ENCODE results near the gene YPEL1. TPM values are rescaled to one million over a fixed set of nuclear protein-coding genes. Genes with fewer than 3 reads are reported as not detected.

Gene YPEL1
- total and polyA plus RNA-seq, 10 of the 15 experiments (the other 5 are each of a cell fraction or from before 2014, with no cell fraction given), result 0.13 to 5.0 (median 1.6) TPM

DNA sequence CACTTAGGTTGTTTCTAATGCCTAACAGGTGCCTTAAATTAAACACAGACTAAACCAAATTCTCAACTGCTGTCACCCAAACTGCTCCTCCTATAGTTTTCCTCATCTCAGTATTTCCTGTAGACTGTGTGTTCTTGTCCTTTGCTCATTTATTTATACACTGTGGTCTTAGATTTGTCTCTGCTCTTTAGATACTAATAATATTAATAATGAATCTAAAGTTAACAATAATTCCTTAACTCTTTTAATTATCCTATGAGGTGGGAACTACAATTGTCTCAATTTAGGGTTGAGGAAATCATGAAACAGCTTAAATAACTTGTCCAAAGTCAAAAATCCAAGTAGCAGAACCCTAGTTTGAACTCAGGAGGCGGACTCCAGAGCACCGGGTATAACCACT is 43.9 kb upstream of the YPEL1 start:
- ChIA-PET POLR2A (no interaction called here), RAD21 (ENCODE audit: unreplicated experiment) (no interaction called here), SMC1A (ENCODE audit: uncharacterized antibody, unreplicated experiment) (interaction anchor here (0.6 to 2.0 kb wide), 12 partner anchors 9 to 1631 kb away, joined by 3 to 9 read pairs (median 4); no protein-coding TSS in a partner anchor), CTCF (interaction anchor here (0.8 to 1.5 kb wide), 3 partner anchors 16 to 66 kb away, joined by 3 to 4 read pairs (median 3); no protein-coding TSS in a partner anchor)
- no TSS peak for BruUV-seq (replicated peaks)
- Histone ChIP-seq H3K4me1 (ENCODE audit: control insufficient read depth, insufficient read depth, low read length) (no peaks in the 10 kb centered on the region), H3K79me2 (ENCODE audit: control insufficient read depth, insufficient read depth, low read length) (no peaks in the 10 kb centered on the region), H3K36me3 (ENCODE audit: control insufficient read depth in 2 of 2, insufficient read depth in 2 of 2, low read length in 1 of 2) (peaks cover 2 to 9% of the 10 kb centered on the region in 2 experiments; a peak in 3 of 4 replicates), H2AFZ (ENCODE audit: control insufficient read depth, low read depth, low read length) (no peak overlapping the region), H3K9me3 (replicated peaks; ENCODE audit: control insufficient read depth, insufficient read depth, low read length) (no peaks in the 10 kb centered on the region), H3K4me2 (ENCODE audit: control insufficient read depth, insufficient read depth) (no peak overlapping the region), H4K20me1 (ENCODE audit: control insufficient read depth, insufficient read depth) (no peaks in the 10 kb centered on the region), H3K9ac (ENCODE audit: control insufficient read depth, insufficient read depth, low read length) (no peak overlapping the region), H3K27me3 (replicated peaks in 1 of 2; ENCODE audit: control insufficient read depth in 2 of 2, insufficient read depth in 2 of 2, low read length in 1 of 2) (no peaks in the 10 kb centered on the region), H3K27ac (ENCODE audit: control insufficient read depth, insufficient read depth) (no peak overlapping the region), H3K4me3 (no peak overlapping the region)
- DNase-seq (ENCODE audit: low read depth, low spot score) (no peak), ATAC-seq (no peak), FAIRE-seq (no peak)
- in situ Hi-C loops (cut with MboI) (no loop called here), intact Hi-C loops (cut with micrococcal nuclease; ENCODE audit: unreplicated experiment) (loop anchor here (10.0 kb wide), 1 partner anchor 155 kb away; no protein-coding TSS in a partner anchor)
- WGBS (ENCODE audit: insufficient coverage, insufficient replicate concordance, low lambda C conversion rate, missing lambda C conversion rate), result 100% methylated on average over 2 of the region's 2 CpGs
- TF ChIP-seq SMAD5 (IDR thresholded peaks at IDR 0.05; ENCODE audit: low read depth), result no peak
- TF ChIP-seq BRCA1 (IDR thresholded peaks at IDR 0.05; ENCODE audit: low read depth, low read length), result no peak
- TF ChIP-seq ZZZ3 (IDR thresholded peaks at IDR 0.05; ENCODE audit: control insufficient read depth, insufficient read length, low read depth), result no peak
- TF ChIP-seq CBFB (IDR thresholded peaks at IDR 0.05; ENCODE audit: low read depth), result no peak
- TF ChIP-seq JUND (IDR thresholded peaks at IDR 0.05; ENCODE audit: low read depth, low read length), result no peak
- TF ChIP-seq MYB (IDR thresholded peaks at IDR 0.05; ENCODE audit: borderline replicate concordance, low read depth, low read length), result no peak
- TF ChIP-seq TCF3 (IDR thresholded peaks at IDR 0.05; ENCODE audit: borderline replicate concordance, insufficient read depth, low read depth, low read length), result no peak
- TF ChIP-seq, protein P1, sequence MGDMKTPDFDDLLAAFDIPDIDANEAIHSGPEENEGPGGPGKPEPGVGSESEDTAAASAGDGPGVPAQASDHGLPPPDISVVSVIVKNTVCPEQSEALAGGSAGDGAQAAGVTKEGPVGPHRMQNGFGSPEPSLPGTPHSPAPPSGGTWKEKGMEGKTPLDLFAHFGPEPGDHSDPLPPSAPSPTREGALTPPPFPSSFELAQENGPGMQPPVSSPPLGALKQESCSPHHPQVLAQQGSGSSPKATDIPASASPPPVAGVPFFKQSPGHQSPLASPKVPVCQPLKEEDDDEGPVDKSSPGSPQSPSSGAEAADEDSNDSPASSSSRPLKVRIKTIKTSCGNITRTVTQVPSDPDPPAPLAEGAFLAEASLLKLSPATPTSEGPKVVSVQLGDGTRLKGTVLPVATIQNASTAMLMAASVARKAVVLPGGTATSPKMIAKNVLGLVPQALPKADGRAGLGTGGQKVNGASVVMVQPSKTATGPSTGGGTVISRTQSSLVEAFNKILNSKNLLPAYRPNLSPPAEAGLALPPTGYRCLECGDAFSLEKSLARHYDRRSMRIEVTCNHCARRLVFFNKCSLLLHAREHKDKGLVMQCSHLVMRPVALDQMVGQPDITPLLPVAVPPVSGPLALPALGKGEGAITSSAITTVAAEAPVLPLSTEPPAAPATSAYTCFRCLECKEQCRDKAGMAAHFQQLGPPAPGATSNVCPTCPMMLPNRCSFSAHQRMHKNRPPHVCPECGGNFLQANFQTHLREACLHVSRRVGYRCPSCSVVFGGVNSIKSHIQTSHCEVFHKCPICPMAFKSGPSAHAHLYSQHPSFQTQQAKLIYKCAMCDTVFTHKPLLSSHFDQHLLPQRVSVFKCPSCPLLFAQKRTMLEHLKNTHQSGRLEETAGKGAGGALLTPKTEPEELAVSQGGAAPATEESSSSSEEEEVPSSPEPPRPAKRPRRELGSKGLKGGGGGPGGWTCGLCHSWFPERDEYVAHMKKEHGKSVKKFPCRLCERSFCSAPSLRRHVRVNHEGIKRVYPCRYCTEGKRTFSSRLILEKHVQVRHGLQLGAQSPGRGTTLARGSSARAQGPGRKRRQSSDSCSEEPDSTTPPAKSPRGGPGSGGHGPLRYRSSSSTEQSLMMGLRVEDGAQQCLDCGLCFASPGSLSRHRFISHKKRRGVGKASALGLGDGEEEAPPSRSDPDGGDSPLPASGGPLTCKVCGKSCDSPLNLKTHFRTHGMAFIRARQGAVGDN (IDR thresholded peaks at IDR 0.05), result no peak
- TF ChIP-seq, protein P2, sequence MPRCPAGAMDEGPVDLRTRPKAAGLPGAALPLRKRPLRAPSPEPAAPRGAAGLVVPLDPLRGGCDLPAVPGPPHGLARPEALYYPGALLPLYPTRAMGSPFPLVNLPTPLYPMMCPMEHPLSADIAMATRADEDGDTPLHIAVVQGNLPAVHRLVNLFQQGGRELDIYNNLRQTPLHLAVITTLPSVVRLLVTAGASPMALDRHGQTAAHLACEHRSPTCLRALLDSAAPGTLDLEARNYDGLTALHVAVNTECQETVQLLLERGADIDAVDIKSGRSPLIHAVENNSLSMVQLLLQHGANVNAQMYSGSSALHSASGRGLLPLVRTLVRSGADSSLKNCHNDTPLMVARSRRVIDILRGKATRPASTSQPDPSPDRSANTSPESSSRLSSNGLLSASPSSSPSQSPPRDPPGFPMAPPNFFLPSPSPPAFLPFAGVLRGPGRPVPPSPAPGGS (IDR thresholded peaks at IDR 0.05; ENCODE audit: borderline replicate concordance, insufficient read depth, low read depth, low read length, poor library complexity, severe bottlenecking), result no peak
- TF ChIP-seq, protein P3, sequence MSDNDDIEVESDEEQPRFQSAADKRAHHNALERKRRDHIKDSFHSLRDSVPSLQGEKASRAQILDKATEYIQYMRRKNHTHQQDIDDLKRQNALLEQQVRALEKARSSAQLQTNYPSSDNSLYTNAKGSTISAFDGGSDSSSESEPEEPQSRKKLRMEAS (IDR thresholded peaks at IDR 0.05; ENCODE audit: low read depth, low read length), result no peak
- no peak for TF ChIP-seq HDAC2 (IDR thresholded peaks at IDR 0.05)
- TF ChIP-seq HCFC1 (IDR thresholded peaks at IDR 0.05; ENCODE audit: low read length), result no peak
- TF ChIP-seq, protein P4, sequence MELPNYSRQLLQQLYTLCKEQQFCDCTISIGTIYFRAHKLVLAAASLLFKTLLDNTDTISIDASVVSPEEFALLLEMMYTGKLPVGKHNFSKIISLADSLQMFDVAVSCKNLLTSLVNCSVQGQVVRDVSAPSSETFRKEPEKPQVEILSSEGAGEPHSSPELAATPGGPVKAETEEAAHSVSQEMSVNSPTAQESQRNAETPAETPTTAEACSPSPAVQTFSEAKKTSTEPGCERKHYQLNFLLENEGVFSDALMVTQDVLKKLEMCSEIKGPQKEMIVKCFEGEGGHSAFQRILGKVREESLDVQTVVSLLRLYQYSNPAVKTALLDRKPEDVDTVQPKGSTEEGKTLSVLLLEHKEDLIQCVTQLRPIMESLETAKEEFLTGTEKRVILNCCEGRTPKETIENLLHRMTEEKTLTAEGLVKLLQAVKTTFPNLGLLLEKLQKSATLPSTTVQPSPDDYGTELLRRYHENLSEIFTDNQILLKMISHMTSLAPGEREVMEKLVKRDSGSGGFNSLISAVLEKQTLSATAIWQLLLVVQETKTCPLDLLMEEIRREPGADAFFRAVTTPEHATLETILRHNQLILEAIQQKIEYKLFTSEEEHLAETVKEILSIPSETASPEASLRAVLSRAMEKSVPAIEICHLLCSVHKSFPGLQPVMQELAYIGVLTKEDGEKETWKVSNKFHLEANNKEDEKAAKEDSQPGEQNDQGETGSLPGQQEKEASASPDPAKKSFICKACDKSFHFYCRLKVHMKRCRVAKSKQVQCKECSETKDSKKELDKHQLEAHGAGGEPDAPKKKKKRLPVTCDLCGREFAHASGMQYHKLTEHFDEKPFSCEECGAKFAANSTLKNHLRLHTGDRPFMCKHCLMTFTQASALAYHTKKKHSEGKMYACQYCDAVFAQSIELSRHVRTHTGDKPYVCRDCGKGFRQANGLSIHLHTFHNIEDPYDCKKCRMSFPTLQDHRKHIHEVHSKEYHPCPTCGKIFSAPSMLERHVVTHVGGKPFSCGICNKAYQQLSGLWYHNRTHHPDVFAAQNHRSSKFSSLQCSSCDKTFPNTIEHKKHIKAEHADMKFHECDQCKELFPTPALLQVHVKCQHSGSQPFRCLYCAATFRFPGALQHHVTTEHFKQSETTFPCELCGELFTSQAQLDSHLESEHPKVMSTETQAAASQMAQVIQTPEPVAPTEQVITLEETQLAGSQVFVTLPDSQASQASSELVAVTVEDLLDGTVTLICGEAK (IDR thresholded peaks at IDR 0.05; ENCODE audit: borderline replicate concordance), result no peak
- no peak for TF ChIP-seq POLR2AphosphoS2 (IDR thresholded peaks at IDR 0.05; ENCODE audit: low read depth, low read length)
- TF ChIP-seq IKZF2 (IDR thresholded peaks at IDR 0.05), result no peak
- no peak for TF ChIP-seq NFYB (IDR thresholded peaks at IDR 0.05; ENCODE audit: insufficient read depth, low read depth, low read length)

All from GM12878 (cell line).